ENCODE results near the gene PDXK.

PDXK gene

GRCh38 chr21:43808367-43808766 is 89.4 kb downstream of the PDXK start:
- DNase-seq (ENCODE audit: insufficient read length): no peak
- no peak for FAIRE-seq
- no peak for TF ChIP-seq TAF1 (IDR thresholded peaks at IDR 0.05; ENCODE audit: borderline replicate concordance, low read depth, low read length)
- TF ChIP-seq POLR2A (IDR thresholded peaks at IDR 0.05; ENCODE audit: low read depth, low read length): no peak
- TF ChIP-seq POLR2AphosphoS5 (IDR thresholded peaks at IDR 0.05; ENCODE audit: low read depth, low read length): no peak

- DNase-seq (ENCODE audit: insufficient read length) (no peak), FAIRE-seq (no peak)
- TF ChIP-seq POLR2A (IDR thresholded peaks at IDR 0.05; ENCODE audit: low read depth, low read length): no peak
- no peak for TF ChIP-seq TAF1 (IDR thresholded peaks at IDR 0.05; ENCODE audit: borderline replicate concordance, low read depth, low read length)
- no peak; the same call in 1 of the 2 replicates for TF ChIP-seq POLR2AphosphoS5 (IDR thresholded peaks at IDR 0.05; ENCODE audit: low read depth, low read length)
Observed at GRCh38 chr21:43808832-43809251, 89.9 kb downstream of the PDXK start.

DNA sequence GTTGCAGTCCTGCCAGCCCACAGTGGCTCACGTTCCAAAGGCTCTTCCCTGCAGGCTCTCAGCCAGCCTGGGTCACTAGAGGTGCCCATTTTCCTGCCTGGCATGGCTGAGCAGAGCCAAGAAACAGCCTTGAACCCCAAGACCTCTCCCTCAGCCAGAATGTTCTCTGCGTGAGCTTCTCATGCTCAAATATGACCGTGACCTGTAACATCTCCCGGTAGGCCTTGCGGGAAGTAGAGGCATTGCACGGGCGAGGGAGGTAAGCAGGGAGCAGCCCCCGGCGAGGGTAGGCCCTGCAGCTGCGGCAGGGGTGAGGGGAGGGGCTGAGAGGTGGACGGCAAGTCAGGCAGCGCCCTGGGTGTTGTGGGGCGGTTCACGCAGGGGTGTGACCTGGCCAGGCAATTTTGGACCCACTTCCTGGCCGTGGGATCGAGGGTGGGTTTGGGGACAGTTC is 90.4 kb downstream of the PDXK start:
- no peak for DNase-seq (ENCODE audit: insufficient read length)
- TF ChIP-seq TAF1 (IDR thresholded peaks at IDR 0.05; ENCODE audit: borderline replicate concordance, low read depth, low read length) (no peak), POLR2A (IDR thresholded peaks at IDR 0.05; ENCODE audit: low read depth, low read length) (no peak; the same call in 1 of the 2 replicates), POLR2AphosphoS5 (IDR thresholded peaks at IDR 0.05; ENCODE audit: low read depth, low read length) (no peak)
- FAIRE-seq: no peak

DNA sequence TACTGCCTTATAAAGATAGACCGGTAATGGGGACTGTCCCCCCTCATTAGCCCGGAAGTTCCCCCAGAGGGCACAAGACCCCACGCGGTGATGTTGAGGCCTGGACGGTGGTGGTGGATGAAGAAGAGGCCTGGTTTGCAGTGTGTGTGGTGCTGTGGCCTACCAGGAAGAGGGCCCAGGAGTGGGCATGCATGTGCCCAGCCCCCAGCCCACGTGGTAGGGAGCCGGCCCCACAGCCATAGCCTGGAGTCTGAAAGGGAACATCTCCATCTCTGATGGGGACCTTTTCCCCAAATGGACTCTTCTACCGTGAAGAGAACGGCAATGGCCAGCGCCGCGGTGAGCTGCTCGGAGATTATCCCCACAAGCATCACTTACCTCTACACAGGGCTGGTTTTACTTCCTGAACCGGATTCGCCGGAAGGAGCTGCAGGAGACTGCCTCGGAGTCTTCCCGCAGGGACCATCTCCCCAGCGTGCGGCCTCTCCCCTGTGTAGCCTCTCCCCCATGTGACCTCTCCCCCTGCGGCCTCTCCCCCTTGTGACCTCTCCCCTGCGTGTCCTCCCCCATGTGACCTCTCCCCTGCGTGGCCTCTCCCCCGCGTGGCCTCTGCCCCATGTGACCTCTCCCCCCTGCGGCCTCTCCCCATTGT is 91.0 kb downstream of the PDXK start:
- TF ChIP-seq POLR2A (IDR thresholded peaks at IDR 0.05; ENCODE audit: low read depth, low read length) (no peak; the same call in 1 of the 2 replicates), POLR2AphosphoS5 (IDR thresholded peaks at IDR 0.05; ENCODE audit: low read depth, low read length) (peak; percentile 41; the same call in 1 of the 2 replicates)
- FAIRE-seq: no peak
- no peak for DNase-seq (ENCODE audit: insufficient read length)

- peak; percentile 99 for DNase-seq (ENCODE audit: insufficient read length)
- no peak for TF ChIP-seq TAF1 (IDR thresholded peaks at IDR 0.05; ENCODE audit: borderline replicate concordance, low read depth, low read length)
- TF ChIP-seq POLR2A (IDR thresholded peaks at IDR 0.05; ENCODE audit: low read depth, low read length): no peak; the same call in 1 of the 2 replicates
- no peak; the same call in 1 of the 2 replicates for TF ChIP-seq POLR2AphosphoS5 (IDR thresholded peaks at IDR 0.05; ENCODE audit: low read depth, low read length)
- FAIRE-seq: peak; percentile 91
Observed at GRCh38 chr21:43810505-43811261, 91.8 kb downstream of the PDXK start.

DNA sequence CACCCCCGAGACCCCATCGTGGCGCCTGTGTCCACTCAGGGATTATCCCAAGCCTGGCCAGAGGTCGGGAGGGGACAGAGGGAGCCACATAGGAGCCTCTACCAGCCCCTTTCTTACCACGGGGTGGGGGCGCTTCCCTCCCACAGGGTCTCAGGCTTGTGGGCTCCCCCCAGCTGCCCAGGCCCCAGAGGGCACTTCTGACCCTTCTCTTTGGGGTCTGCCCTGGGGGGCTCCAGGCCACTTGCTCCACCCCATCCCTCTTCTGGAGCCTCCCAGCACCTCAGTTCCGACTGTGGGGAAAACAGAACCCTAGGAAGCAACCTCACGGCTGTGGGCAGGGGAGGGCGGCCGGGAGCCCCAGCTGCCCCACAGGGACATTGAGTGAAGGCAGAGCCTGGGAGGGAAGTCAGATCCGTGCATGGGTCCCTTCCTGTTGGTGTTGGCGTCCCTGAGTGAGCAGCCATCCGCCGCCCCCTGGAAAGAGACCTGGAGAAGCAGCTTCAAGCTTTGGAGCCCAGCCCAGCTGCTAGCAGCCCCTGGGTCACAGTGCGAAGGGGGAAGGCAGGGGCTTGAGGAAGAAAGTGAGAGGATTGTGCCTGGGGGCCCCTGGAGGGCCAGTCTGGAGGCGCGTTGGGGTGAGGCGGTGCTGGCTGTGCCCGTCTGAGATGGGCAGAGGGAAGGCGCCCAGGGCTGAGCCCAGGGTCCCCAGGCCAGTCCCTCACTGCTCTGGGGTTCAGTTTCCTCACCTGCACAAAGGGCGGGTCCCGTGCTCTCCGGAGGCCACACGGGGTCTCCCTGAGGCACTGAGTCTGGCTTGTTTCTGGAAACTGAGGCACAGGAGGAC is 92.6 kb downstream of the PDXK start:
- TF ChIP-seq POLR2AphosphoS5 (IDR thresholded peaks at IDR 0.05; ENCODE audit: low read depth, low read length): no peak
- TF ChIP-seq TAF1 (IDR thresholded peaks at IDR 0.05; ENCODE audit: borderline replicate concordance, low read depth, low read length): no peak
- TF ChIP-seq POLR2A (IDR thresholded peaks at IDR 0.05; ENCODE audit: low read depth, low read length): no peak; the same call in 1 of the 2 replicates
- FAIRE-seq: no peak
- DNase-seq (ENCODE audit: insufficient read length): no peak

Data from GM12892 (cell line).